GM12891 (cell line): ENCODE results near the gene AGXT2.

Experiments used
- POLR2A ChIP-seq: IDR thresholded peaks from 2 replicates; pipeline ENCODE4 v1.6.1; 2011; ENCODE audit warnings: low read depth, low read length, control low read depth
- POLR2AphosphoS5 ChIP-seq: IDR thresholded peaks from 2 replicates; pipeline ENCODE4 v1.6.1; 2011; ENCODE audit warnings: low read depth, low read length, control low read depth
- POU2F2 ChIP-seq: IDR thresholded peaks from 2 replicates; pipeline ENCODE4 v1.6.1; 2011; ENCODE audit warnings: low read depth, mild to moderate bottlenecking, control low read depth, low read length, moderate library complexity
- SPI1 ChIP-seq: IDR thresholded peaks from 2 replicates; pipeline ENCODE4 v1.6.1; 2011; ENCODE audit warnings: low read depth, low read length, control low read depth
- TAF1 ChIP-seq: IDR thresholded peaks from 2 replicates; pipeline ENCODE4 v1.6.1; 2011; ENCODE audit warnings: low read depth, low read length, control low read depth

DNA sequence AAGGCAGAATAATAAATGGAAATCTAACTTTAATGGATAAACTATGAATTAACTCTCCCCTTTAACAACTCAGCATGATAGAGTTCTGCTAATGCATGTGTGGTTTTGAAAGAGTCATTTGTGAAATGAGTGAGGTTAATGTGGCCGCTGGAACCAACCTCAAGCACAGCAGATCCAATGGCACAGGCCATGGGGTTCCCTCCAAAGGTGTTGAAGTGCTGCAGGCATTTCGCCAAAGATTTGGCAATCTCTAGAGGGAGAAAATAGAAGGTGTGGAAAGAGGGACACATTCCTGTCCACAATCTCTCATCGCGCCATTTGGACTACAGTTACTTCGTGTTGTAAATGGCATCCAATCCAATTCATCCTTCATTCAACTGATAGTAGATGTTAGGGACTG lies 35.0 kb downstream of the AGXT2 start:
- TF ChIP-seq POLR2A (no peak), TAF1 (no peak), POLR2AphosphoS5 (no peak), SPI1 (no peak), POU2F2 (no peak)
